ENCODE measurements around the gene INPP5D. TPM values are rescaled to one million over a fixed set of nuclear protein-coding genes. Genes with fewer than 3 reads are reported as not detected.

INPP5D gene
- total RNA-seq, 1 donor from 2014 or later = 79.2 TPM

- DNase-seq (ENCODE audit: low spot score) = no peak
- H3K4me1 Mint-ChIP-seq (ENCODE audit: unreplicated experiment) = peaks cover 31% of the 10 kb centered on the region
- H3K27ac Mint-ChIP-seq (ENCODE audit: unreplicated experiment) = peak overlapping the region; percentile 38
- H3K36me3 Mint-ChIP-seq (ENCODE audit: low read depth, unreplicated experiment) = peaks cover 14% of the 10 kb centered on the region
- H3K4me3 Mint-ChIP-seq (ENCODE audit: unreplicated experiment) = peak overlapping the region; percentile 53
- H3K27me3 Mint-ChIP-seq (ENCODE audit: unreplicated experiment) = peaks cover 2% of the 10 kb centered on the region
- no peak for TF ChIP-seq CTCF (IDR thresholded peaks at IDR 0.05; ENCODE audit: unreplicated experiment)
- H3K9me3 Mint-ChIP-seq (ENCODE audit: unreplicated experiment) = no peaks in the 10 kb centered on the region
Measured at GRCh38 chr2:233112776-233113452, 52.8 kb downstream of the INPP5D start.

- TF ChIP-seq CTCF (IDR thresholded peaks at IDR 0.05; ENCODE audit: unreplicated experiment) = no peak
- H3K27me3 Mint-ChIP-seq (ENCODE audit: unreplicated experiment) = peaks cover 3% of the 10 kb centered on the region
- DNase-seq (ENCODE audit: low spot score) = no peak
- peaks cover 25% of the 10 kb centered on the region for H3K36me3 Mint-ChIP-seq (ENCODE audit: low read depth, unreplicated experiment)
- H3K4me1 Mint-ChIP-seq (ENCODE audit: unreplicated experiment) = peaks cover 45% of the 10 kb centered on the region
- no peaks in the 10 kb centered on the region for H3K9me3 Mint-ChIP-seq (ENCODE audit: unreplicated experiment)
- no peak overlapping the region for H3K27ac Mint-ChIP-seq (ENCODE audit: unreplicated experiment)
- no peak overlapping the region for H3K4me3 Mint-ChIP-seq (ENCODE audit: unreplicated experiment)
Measured at GRCh38 chr2:233114421-233114861, 54.3 kb downstream of the INPP5D start.

GRCh38 chr2:233115121-233115520 is 55.0 kb downstream of the INPP5D start:
- Mint-ChIP-seq H3K27ac (ENCODE audit: unreplicated experiment) (no peak overlapping the region), H3K4me3 (ENCODE audit: unreplicated experiment) (no peak overlapping the region), H3K36me3 (ENCODE audit: low read depth, unreplicated experiment) (peaks cover 26% of the 10 kb centered on the region), H3K9me3 (ENCODE audit: unreplicated experiment) (no peaks in the 10 kb centered on the region), H3K27me3 (ENCODE audit: unreplicated experiment) (peaks cover 5% of the 10 kb centered on the region), H3K4me1 (ENCODE audit: unreplicated experiment) (peaks cover 48% of the 10 kb centered on the region)
- DNase-seq (ENCODE audit: low spot score) = no peak
- TF ChIP-seq CTCF (IDR thresholded peaks at IDR 0.05; ENCODE audit: unreplicated experiment) = no peak

GRCh38 chr2:233115741-233116140 is 55.6 kb downstream of the INPP5D start:
- H3K27ac Mint-ChIP-seq (ENCODE audit: unreplicated experiment) = no peak overlapping the region
- peaks cover 5% of the 10 kb centered on the region for H3K27me3 Mint-ChIP-seq (ENCODE audit: unreplicated experiment)
- H3K4me3 Mint-ChIP-seq (ENCODE audit: unreplicated experiment) = no peak overlapping the region
- H3K36me3 Mint-ChIP-seq (ENCODE audit: low read depth, unreplicated experiment) = peaks cover 26% of the 10 kb centered on the region
- TF ChIP-seq CTCF (IDR thresholded peaks at IDR 0.05; ENCODE audit: unreplicated experiment) = no peak
- no peaks in the 10 kb centered on the region for H3K9me3 Mint-ChIP-seq (ENCODE audit: unreplicated experiment)
- H3K4me1 Mint-ChIP-seq (ENCODE audit: unreplicated experiment) = peaks cover 48% of the 10 kb centered on the region
- no peak for DNase-seq (ENCODE audit: low spot score)

- no peak for TF ChIP-seq CTCF (IDR thresholded peaks at IDR 0.05; ENCODE audit: unreplicated experiment)
- Mint-ChIP-seq H3K4me3 (ENCODE audit: unreplicated experiment) (no peak overlapping the region), H3K27ac (ENCODE audit: unreplicated experiment) (no peak overlapping the region), H3K27me3 (ENCODE audit: unreplicated experiment) (peaks cover 7% of the 10 kb centered on the region), H3K4me1 (ENCODE audit: unreplicated experiment) (peaks cover 44% of the 10 kb centered on the region), H3K9me3 (ENCODE audit: unreplicated experiment) (no peaks in the 10 kb centered on the region), H3K36me3 (ENCODE audit: low read depth, unreplicated experiment) (peaks cover 27% of the 10 kb centered on the region)
- no peak for DNase-seq (ENCODE audit: low spot score)
Measured at GRCh38 chr2:233116946-233117345, 56.8 kb downstream of the INPP5D start.

Measured in endothelial cell (in vitro differentiated cells).